ENCODE measurements around the gene ZBTB17. TPM values are rescaled to one million over a fixed set of nuclear protein-coding genes. Genes with fewer than 3 reads are reported as not detected.

Gene ZBTB17
- total and polyA plus RNA-seq, 9 of the 15 experiments (the other 6 are each of a cell fraction or from before 2014, with no cell fraction given): 1.1 to 53.4 (median 29.6) TPM

DNA sequence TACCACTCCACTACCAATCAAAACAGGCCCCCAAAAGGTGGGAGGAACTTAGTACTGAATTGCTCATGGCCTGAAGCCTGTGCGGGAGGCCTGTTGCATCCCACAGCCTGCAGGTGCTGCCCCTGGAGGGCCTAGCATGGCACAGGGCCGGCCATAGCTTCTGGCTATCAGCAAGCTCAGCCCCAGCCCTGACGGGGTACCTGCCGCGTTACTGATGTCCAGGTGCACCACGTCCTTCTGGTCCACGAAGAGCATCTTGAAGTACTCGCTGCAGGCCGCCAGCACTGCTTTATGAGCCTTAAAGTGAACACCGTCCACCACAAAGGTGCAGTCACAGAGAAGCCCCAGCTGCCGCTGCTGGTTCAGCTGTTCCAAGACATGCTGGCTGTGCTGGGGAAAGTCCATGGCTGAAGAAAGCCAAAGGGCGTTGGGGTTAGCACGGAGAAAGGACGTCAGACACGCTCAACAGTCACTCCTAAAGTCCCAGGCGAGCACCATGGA is 27.8 kb downstream of the ZBTB17 start (continued):
- TF ChIP-seq, protein P1, sequence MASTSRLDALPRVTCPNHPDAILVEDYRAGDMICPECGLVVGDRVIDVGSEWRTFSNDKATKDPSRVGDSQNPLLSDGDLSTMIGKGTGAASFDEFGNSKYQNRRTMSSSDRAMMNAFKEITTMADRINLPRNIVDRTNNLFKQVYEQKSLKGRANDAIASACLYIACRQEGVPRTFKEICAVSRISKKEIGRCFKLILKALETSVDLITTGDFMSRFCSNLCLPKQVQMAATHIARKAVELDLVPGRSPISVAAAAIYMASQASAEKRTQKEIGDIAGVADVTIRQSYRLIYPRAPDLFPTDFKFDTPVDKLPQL (IDR thresholded peaks at IDR 0.05; ENCODE audit: extremely low read depth, insufficient read length): no peak
- TF ChIP-seq POLR2G (IDR thresholded peaks at IDR 0.05; ENCODE audit: low read depth, low read length) (0 out of 2 replicates have a peak, but pooled peaks have one; percentile 40), GTF2E2 (tag; IDR thresholded peaks at IDR 0.05) (no peak), PHF21A (IDR thresholded peaks at IDR 0.05; ENCODE audit: borderline replicate concordance, low read depth) (no peak)

GRCh38 chr1:15947382-15948090 is 28.4 kb downstream of the ZBTB17 start:
- H3K36me3 ChIP-seq (ENCODE audit: control insufficient read depth, insufficient read depth, low read length): peaks cover 70% of the 10 kb centered on the region; the same call in 2 of the 3 replicates
- no peak for ATAC-seq
- H3K4me2 ChIP-seq (ENCODE audit: insufficient read depth, low read length): no peak overlapping the region
- no TSS peak for BruUV-seq (replicated peaks)
- peaks cover 8% of the 10 kb centered on the region for H3K9me1 ChIP-seq (ENCODE audit: control insufficient read depth, insufficient read depth, low read length)
- H2AFZ ChIP-seq (ENCODE audit: low read depth, low read length): no peak overlapping the region
- no peaks in the 10 kb centered on the region for H3K9me3 ChIP-seq (replicated peaks; ENCODE audit: control insufficient read depth, insufficient read depth, low read depth, low read length)
- peaks cover 55% of the 10 kb centered on the region for H3K79me2 ChIP-seq (ENCODE audit: control insufficient read depth, insufficient read depth, low read length)
- H3K27me3 ChIP-seq (ENCODE audit: control insufficient read depth in 2 of 2, insufficient read depth in 2 of 2, low read length in 2 of 2): no peaks in the 10 kb centered on the region
- no peak for FAIRE-seq
- H4K20me1 ChIP-seq (replicated peaks; ENCODE audit: control insufficient read depth, insufficient read depth, low read length): peaks cover 4% of the 10 kb centered on the region; the same call in 1 of the 2 replicates
- H3K4me1 ChIP-seq (replicated peaks in 1 of 2; ENCODE audit: control insufficient read depth in 2 of 2, insufficient read depth in 2 of 2, low read length in 2 of 2): peaks cover 46 to 71% of the 10 kb centered on the region in 2 experiments
- DNase-seq (ENCODE audit: extremely low read depth in 1 of 4, low spot score in 3 of 4): no peak
- in situ Hi-C loops (cut with MboI): no loop called here
- ChIA-PET POLR2A (interaction anchor here (1.9 kb wide), 1 partner anchor 98 kb away, joined by 5 read pairs; no protein-coding TSS in a partner anchor), CTCF (ENCODE audit: low intra/inter-chr PET ratio) (no interaction called here)
- H3K4me3 ChIP-seq: no peak overlapping the region
- WGBS (ENCODE audit: insufficient coverage, low coverage, missing lambda C conversion rate): 89% methylated on average over 10 of the region's 10 CpGs
- intact Hi-C loops (cut with micrococcal nuclease): no loop called here
- TF ChIP-seq ARID2 (IDR thresholded peaks at IDR 0.05) (no peak), BCOR (IDR thresholded peaks at IDR 0.05) (peak; percentile 79), KDM1A (IDR thresholded peaks at IDR 0.05) (0 out of 4 replicates have a peak, but pooled peaks of 1 of the 2 experiments have one; percentile 52), SMARCA5 (IDR thresholded peaks at IDR 0.05) (peak; percentile 72; the same call in 1 of the 2 replicates), MTA1 (IDR thresholded peaks at IDR 0.05; ENCODE audit: borderline replicate concordance) (no peak), RCOR1 (IDR thresholded peaks at IDR 0.05; ENCODE audit: borderline replicate concordance in 1 of 2, low read depth in 2 of 2, low read length in 2 of 2) (peak in 1 of 2 experiments; percentile 61; a peak in 2 of 4 replicates), HDAC2 (IDR thresholded peaks at IDR 0.05) (peak; percentile 43; the same call in 1 of the 2 replicates), ADNP (tag; IDR thresholded peaks at IDR 0.05) (peak; percentile 46; the same call in 1 of the 2 replicates), ESRRA (IDR thresholded peaks at IDR 0.05; ENCODE audit: borderline replicate concordance, low read depth) (peak; percentile 94)
- no peak overlapping the region for H3K27ac ChIP-seq (ENCODE audit: extremely low read depth, low read depth, low read length)
- peak overlapping the region in 1 of 2 experiments; percentile 46; a peak in 2 of 4 replicates for H3K9ac ChIP-seq (ENCODE audit: insufficient read depth in 1 of 2, low read depth in 2 of 2, low read length in 2 of 2)

Measured in K562 (cell line).